ENCODE results near the gene RIMS4. TPM values are rescaled to one million over a fixed set of nuclear protein-coding genes. Genes with fewer than 3 reads are reported as not detected.

RIMS4 gene
- total and polyA plus RNA-seq, 2 donors (not counting 1 experiment from before 2014, with no cell fraction given): not detected

DNA sequence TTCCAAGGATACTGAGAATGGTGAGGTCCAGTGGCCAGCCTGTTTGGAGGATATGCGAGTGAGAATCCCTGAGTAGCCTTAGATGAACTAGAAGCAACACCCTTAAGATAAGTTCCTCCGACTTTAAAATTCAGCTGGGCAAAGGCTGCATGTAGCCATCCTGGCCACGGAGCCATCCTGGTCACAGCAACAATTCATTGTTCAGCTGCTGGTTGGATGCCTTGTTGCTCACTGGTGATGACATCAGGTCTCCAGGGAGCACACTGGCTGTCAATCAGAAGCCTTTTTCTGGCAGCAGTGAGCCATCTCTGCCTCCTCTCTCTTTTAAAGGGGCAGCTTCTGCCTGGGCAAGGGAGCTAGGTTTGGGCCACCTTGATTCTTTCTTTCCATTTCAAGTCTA lies 22.4 kb upstream of the RIMS4 start:
- TF ChIP-seq, protein P1, sequence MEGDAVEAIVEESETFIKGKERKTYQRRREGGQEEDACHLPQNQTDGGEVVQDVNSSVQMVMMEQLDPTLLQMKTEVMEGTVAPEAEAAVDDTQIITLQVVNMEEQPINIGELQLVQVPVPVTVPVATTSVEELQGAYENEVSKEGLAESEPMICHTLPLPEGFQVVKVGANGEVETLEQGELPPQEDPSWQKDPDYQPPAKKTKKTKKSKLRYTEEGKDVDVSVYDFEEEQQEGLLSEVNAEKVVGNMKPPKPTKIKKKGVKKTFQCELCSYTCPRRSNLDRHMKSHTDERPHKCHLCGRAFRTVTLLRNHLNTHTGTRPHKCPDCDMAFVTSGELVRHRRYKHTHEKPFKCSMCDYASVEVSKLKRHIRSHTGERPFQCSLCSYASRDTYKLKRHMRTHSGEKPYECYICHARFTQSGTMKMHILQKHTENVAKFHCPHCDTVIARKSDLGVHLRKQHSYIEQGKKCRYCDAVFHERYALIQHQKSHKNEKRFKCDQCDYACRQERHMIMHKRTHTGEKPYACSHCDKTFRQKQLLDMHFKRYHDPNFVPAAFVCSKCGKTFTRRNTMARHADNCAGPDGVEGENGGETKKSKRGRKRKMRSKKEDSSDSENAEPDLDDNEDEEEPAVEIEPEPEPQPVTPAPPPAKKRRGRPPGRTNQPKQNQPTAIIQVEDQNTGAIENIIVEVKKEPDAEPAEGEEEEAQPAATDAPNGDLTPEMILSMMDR (IDR thresholded peaks at IDR 0.05): no peak
- no peak for TF ChIP-seq EZH2 (IDR thresholded peaks at IDR 0.05; ENCODE audit: borderline replicate concordance, insufficient read depth, low read depth, low read length, poor library complexity, severe bottlenecking)
- intact Hi-C loops (cut with micrococcal nuclease): no loop called here
- DNase-seq (no peak), ATAC-seq (ENCODE audit: low read depth) (no peak)
- peaks cover 0 to 17% (median 8%) of the 10 kb centered on the region in 4 experiments for H3K27me3 ChIP-seq (replicated peaks in 1 of 4; ENCODE audit: control extremely low read depth in 1 of 4, control insufficient read depth in 3 of 4, insufficient read depth in 4 of 4, low read length in 3 of 4)
- ChIA-PET CTCF (no interaction called here), POLR2A (no interaction called here)
- H2AFZ ChIP-seq (ENCODE audit: insufficient read depth, low read depth, low read length, poor library complexity, severe bottlenecking): no peak overlapping the region
- Mint-ChIP-seq H3K4me3 (no peak overlapping the region), H3K9me3 (ENCODE audit: insufficient read depth) (no peaks in the 10 kb centered on the region), H3K27ac (no peak overlapping the region), H3K27me3 (peaks cover 44% of the 10 kb centered on the region), H3K4me1 (no peaks in the 10 kb centered on the region)
- H3K4me1 ChIP-seq (ENCODE audit: control insufficient read depth in 2 of 2, insufficient read depth in 2 of 2, low read length in 2 of 2): no peaks in the 10 kb centered on the region
- H3K79me2 ChIP-seq (ENCODE audit: control insufficient read depth, insufficient read depth, low read length): no peaks in the 10 kb centered on the region
- H3K36me3 ChIP-seq (replicated peaks in 1 of 2; ENCODE audit: control extremely low read depth in 1 of 2, control insufficient read depth in 1 of 2, extremely low read depth in 1 of 2, insufficient read depth in 2 of 2, low read length in 1 of 2): no peaks in the 10 kb centered on the region
- H3K4me2 ChIP-seq (replicated peaks; ENCODE audit: low read depth, low read length, poor library complexity, severe bottlenecking): no peak overlapping the region
- H3K9me3 ChIP-seq (ENCODE audit: control extremely low read depth in 1 of 3, control insufficient read depth in 2 of 3, insufficient read depth in 1 of 3, low read length in 2 of 3): peaks cover 0 to 6% (median 0%) of the 10 kb centered on the region in 3 donors
- H3K27ac ChIP-seq (ENCODE audit: low read length in 2 of 2): no peak overlapping the region
- no peak overlapping the region for H3K9ac ChIP-seq (ENCODE audit: low read length)
- H3K4me3 ChIP-seq (ENCODE audit: control extremely low read depth in 1 of 5, extremely low read depth in 1 of 5, insufficient read depth in 1 of 5, low read depth in 2 of 5, low read length in 4 of 5): no peak overlapping the region
- no peaks in the 10 kb centered on the region for H4K20me1 ChIP-seq (ENCODE audit: control insufficient read depth, insufficient read depth, low read length, poor library complexity, severe bottlenecking)
- 77% methylated on average over 3 of the region's 3 CpGs for WGBS (ENCODE audit: insufficient coverage)

DNA sequence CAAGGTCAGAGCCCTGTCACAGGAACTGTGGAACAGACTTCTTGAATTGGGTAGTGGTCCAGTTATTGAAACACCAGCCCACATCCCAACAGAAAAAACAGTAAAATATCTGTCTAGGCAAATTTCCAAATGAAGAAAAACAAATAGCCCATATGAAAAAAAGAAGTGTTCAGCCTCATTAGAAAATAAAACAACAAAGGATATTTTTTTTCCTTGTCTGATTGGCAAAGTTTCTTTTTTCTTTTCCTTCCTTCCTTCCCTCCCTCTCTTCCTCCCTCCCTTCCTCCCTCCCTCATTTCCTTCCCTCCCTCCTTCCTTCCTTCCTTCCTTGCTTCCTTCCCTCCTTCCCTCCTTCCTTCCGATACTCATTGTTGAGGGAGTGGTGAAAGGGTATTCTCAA lies 20.6 kb upstream of the RIMS4 start:
- TF ChIP-seq, protein P1 (IDR thresholded peaks at IDR 0.05): no peak
- TF ChIP-seq EZH2 (IDR thresholded peaks at IDR 0.05; ENCODE audit: borderline replicate concordance, insufficient read depth, low read depth, low read length, poor library complexity, severe bottlenecking): no peak
- no CpG with 5 or more reads among the region's 1 CpG for whole genome bisulfite sequencing (ENCODE audit: insufficient coverage)
- H3K36me3 ChIP-seq (replicated peaks in 1 of 2; ENCODE audit: control extremely low read depth in 1 of 2, control insufficient read depth in 1 of 2, extremely low read depth in 1 of 2, insufficient read depth in 2 of 2, low read length in 1 of 2): no peaks in the 10 kb centered on the region
- no peak overlapping the region for H2AFZ ChIP-seq (ENCODE audit: insufficient read depth, low read depth, low read length, poor library complexity, severe bottlenecking)
- Mint-ChIP-seq H3K4me3 (no peak overlapping the region), H3K27ac (no peak overlapping the region), H3K27me3 (peaks cover 50% of the 10 kb centered on the region), H3K4me1 (no peaks in the 10 kb centered on the region), H3K9me3 (ENCODE audit: insufficient read depth) (no peaks in the 10 kb centered on the region)
- ATAC-seq (ENCODE audit: low read depth) (no peak), DNase-seq (no peak)
- ChIA-PET CTCF (interaction anchor here (0.7 kb wide), 1 partner anchor 289 kb away, joined by 3 read pairs; no protein-coding TSS in a partner anchor), POLR2A (no interaction called here)
- no peak overlapping the region for H3K9ac ChIP-seq (ENCODE audit: low read length)
- H3K4me1 ChIP-seq (ENCODE audit: control insufficient read depth in 2 of 2, insufficient read depth in 2 of 2, low read length in 2 of 2): no peaks in the 10 kb centered on the region
- no peaks in the 10 kb centered on the region for H4K20me1 ChIP-seq (ENCODE audit: control insufficient read depth, insufficient read depth, low read length, poor library complexity, severe bottlenecking)
- H3K27ac ChIP-seq (ENCODE audit: low read length in 2 of 2): no peak overlapping the region
- no peaks in the 10 kb centered on the region for H3K79me2 ChIP-seq (ENCODE audit: control insufficient read depth, insufficient read depth, low read length)
- H3K4me3 ChIP-seq (ENCODE audit: control extremely low read depth in 1 of 5, extremely low read depth in 1 of 5, insufficient read depth in 1 of 5, low read depth in 2 of 5, low read length in 4 of 5): no peak overlapping the region
- peaks cover 0 to 6% (median 0%) of the 10 kb centered on the region in 3 donors for H3K9me3 ChIP-seq (ENCODE audit: control extremely low read depth in 1 of 3, control insufficient read depth in 2 of 3, insufficient read depth in 1 of 3, low read length in 2 of 3)
- peaks cover 0 to 11% (median 7%) of the 10 kb centered on the region in 4 experiments for H3K27me3 ChIP-seq (replicated peaks in 1 of 4; ENCODE audit: control extremely low read depth in 1 of 4, control insufficient read depth in 3 of 4, insufficient read depth in 4 of 4, low read length in 3 of 4)
- no peak overlapping the region for H3K4me2 ChIP-seq (replicated peaks; ENCODE audit: low read depth, low read length, poor library complexity, severe bottlenecking)
- intact Hi-C loops (cut with micrococcal nuclease): no loop called here

All from B cell (primary cell).